Psoas muscle (tissue), 8 donors: ENCODE results near the gene POFUT2. TPM values are rescaled to one million over a fixed set of nuclear protein-coding genes. Genes with fewer than 3 reads are reported as not detected.
A peak's percentile ranks its signal among the peaks of the same experiment; 100 is the strongest.

Source experiments
- ATAC-seq, 4 donors: fragments of 200-7000 bp; cut with Tn5 transposase; one replicate each; pipeline ENCODE4 v1.9.1; 2020; ENCODE audit warnings: moderate library complexity in 3 of 4, mild to moderate bottlenecking in 2 of 4
- DNase-seq, 2 donors: peaks; one replicate each; pipeline ENCODE4 v3.0.0-alpha.2; 2020
- H3K27ac ChIP-seq: fragments of 200-600 bp; one replicate; pipeline ENCODE4 v1.8.0; 2022
- H3K27me3 ChIP-seq, 3 donors: fragments of 200-600 bp in 1 of 3; one replicate each; pipeline versions ENCODE4 v1.6.1 to v1.8.0; 2013 to 2022; ENCODE audit warnings: low read length in 2 of 3, mild to moderate bottlenecking in 2 of 3, moderate library complexity in 1 of 3; ENCODE audit not compliant: insufficient read depth in 3 of 3
- H3K36me3 ChIP-seq, 2 donors: fragments of 200-600 bp in 1 of 2; one replicate each; pipeline versions ENCODE4 v1.6.1 to v1.8.0; 2013 to 2022; ENCODE audit warnings: low read depth in 1 of 2, mild to moderate bottlenecking in 1 of 2, moderate library complexity in 1 of 2; ENCODE audit not compliant: insufficient read depth in 1 of 2
- H3K4me1 ChIP-seq: fragments of 200-600 bp; one replicate; pipeline ENCODE4 v1.8.0; 2022
- H3K4me3 ChIP-seq: fragments of 200-600 bp; one replicate; pipeline ENCODE4 v1.8.0; 2022; ENCODE audit warnings: mild to moderate bottlenecking
- H3K9me3 ChIP-seq: fragments of 200-600 bp; one replicate; pipeline ENCODE4 v1.8.0; 2022
- WGBS, 3 donors: extraction: QIAGEN DNeasy Blood & Tissue Kit; methylation state at CpG; one replicate each; pipeline versions ENCODE4 v1.1.6 to v1.1.7; 2013; 5-methylcytosine and 5-hydroxymethylcytosine counted together
- intact Hi-C, 2 donors: fragments of 100-400 bp; cut with DNase I; formaldehyde crosslinking; loops; one replicate each; pipeline versions ENCODE4 v1.11.0 to v1.14.2; 2022
- polyA plus RNA-seq, 3 donors: library from polyadenylated mRNA; stranded (reverse); fragments of 200-250 nt; gene quantifications; one replicate each; pipeline ENCODE4 v1.2.3, GENCODE V29; 2013
- total RNA-seq, 4 donors: library from RNA; stranded (reverse); fragmentation: NEBNext Ultra II Directional in 2 of 4; extraction: Animal tissue kit (Norgen Biotek cat#: 25700) in 2 of 4; gene quantifications; one replicate each; pipeline versions ENCODE4 v1.2.1 to v1.2.4, GENCODE V29; 2021 to 2023
- TF ChIP-seq, protein P1 (sequence below): fragments of 200-600 bp; IDR thresholded peaks from one replicate; pipeline ENCODE4 v1.8.0; 2022; ENCODE audit warnings: antibody characterized with exemption
- donor health status: healthy with polysubstance abuse.
- donor health status: DM: no; HTN: no; CAD: no; lungs with moderate emphysema.
- donor health status: Bipolar disorder and iron deficiency.
- donor health status: healthy.
- donor health status: DM: yes; HTN: yes; CAD: no.
- donor health status: DM: no; HTN: no; CAD: no.
- donor health status: DM: no; HTN: no; CAD: no.
- donor health status: DM: yes; HTN: yes; CAD: no.

POFUT2 gene
- total and polyA plus RNA-seq, 7 donors = 5.6 to 13.9 (median 10.8) TPM

DNA sequence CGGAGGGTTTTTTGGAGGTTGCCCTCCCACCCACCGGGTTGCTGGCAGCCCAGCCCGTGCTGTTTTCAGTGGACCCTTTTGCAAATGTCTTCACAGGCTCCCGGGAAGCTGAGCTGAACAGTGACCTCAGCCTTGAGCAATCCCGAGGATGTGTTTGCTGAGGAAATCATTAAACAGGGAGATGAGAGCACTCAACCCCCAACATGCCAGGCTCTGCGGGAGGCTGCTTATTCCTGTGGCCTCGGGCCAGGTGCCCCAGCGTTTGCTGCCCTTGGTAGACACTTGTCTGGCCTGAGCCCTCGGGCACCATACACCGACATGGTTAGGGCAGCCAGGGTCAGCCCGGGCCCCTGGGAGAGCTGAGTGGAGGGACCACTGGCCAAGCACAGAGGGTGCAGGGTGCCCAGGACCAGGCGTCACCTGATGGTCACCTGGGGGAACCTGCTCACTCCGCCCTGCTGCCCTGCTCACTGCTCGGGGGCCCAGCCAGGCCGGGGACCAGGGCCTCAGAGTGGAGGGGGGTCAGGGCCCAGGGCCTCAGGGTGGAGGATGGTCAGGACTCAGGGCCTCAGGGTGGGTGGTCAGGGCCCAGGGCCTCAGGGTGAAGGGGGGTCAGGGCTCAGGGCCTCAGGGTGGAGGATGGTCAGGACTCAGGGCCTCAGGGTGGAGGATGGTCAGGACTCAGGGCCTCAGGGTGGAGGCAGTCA is 42.5 kb upstream of the POFUT2 start:
- 39 to 42% (median 40%) methylated on average over 15 of the region's 15 CpGs for WGBS, 3 donors
- peak; percentile 23 to 61 for DNase-seq
- ATAC-seq = peak in 2 of 4 donors; percentile 31 to 35

DNA sequence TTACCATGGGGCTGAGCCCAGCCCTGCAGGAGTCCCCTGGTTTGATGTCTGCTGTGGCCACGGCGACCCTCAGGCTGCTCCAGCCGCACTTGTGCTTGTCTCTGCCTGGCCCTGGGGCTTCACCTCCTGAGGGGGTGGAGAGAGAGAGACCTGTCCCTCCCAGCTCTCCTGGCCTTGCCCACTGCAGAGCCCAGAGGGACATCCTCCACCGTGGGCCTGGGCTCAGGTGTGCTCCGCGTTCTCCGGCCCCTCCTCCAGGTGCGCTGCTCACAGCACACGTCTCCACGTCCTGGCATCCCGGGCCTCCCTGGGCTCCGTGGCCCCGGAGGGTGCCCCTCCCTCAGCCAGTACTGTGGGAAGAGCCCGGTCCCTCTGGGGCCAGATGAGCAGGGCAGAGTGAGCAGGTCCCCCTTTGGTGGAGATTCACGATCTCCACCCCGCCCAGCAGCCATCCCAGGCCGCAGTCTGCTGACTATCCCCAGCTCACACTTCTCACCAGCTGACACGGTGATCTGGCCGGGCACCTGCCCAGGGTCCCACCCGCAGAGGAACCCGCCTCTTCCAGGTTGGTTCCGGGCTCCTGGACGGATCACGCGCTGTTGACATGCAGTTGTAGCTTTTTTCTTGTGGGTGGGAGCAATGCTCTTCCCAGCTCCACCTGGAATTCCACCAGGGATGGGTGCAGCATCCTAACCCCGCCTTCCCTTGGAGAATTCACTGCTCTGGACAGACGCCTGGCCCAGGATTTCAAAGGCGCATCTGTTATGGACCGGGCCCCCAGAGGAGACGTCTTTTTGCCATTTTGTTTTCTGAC is 41.8 kb upstream of the POFUT2 start:
- intact Hi-C loops = no loop called here
- Histone ChIP-seq H3K27ac (no peak overlapping the region), H3K36me3 (no peaks in the 10 kb centered on the region), H3K9me3 (no peaks in the 10 kb centered on the region), H3K4me3 (no peak overlapping the region), H3K4me1 (no peaks in the 10 kb centered on the region), H3K27me3 (peaks cover 0 to 30% (median 3%) of the 10 kb centered on the region in 3 donors)
- ATAC-seq (no peak), DNase-seq (peak; percentile 10 to 45)
- 72 to 80% (median 76%) methylated on average over 27 to 30 of the region's 30 CpGs for WGBS, 3 donors
- TF ChIP-seq, protein P1, sequence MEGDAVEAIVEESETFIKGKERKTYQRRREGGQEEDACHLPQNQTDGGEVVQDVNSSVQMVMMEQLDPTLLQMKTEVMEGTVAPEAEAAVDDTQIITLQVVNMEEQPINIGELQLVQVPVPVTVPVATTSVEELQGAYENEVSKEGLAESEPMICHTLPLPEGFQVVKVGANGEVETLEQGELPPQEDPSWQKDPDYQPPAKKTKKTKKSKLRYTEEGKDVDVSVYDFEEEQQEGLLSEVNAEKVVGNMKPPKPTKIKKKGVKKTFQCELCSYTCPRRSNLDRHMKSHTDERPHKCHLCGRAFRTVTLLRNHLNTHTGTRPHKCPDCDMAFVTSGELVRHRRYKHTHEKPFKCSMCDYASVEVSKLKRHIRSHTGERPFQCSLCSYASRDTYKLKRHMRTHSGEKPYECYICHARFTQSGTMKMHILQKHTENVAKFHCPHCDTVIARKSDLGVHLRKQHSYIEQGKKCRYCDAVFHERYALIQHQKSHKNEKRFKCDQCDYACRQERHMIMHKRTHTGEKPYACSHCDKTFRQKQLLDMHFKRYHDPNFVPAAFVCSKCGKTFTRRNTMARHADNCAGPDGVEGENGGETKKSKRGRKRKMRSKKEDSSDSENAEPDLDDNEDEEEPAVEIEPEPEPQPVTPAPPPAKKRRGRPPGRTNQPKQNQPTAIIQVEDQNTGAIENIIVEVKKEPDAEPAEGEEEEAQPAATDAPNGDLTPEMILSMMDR = no peak

More for the DNA sequence above, 42.5 kb upstream of the POFUT2 start:
- TF ChIP-seq, protein P1 = no peak
- H3K36me3 ChIP-seq = no peaks in the 10 kb centered on the region
- H3K4me3 ChIP-seq = no peak overlapping the region
- H3K4me1 ChIP-seq = no peaks in the 10 kb centered on the region
- intact Hi-C loops = no loop called here
- H3K9me3 ChIP-seq = no peaks in the 10 kb centered on the region
- peaks cover 0 to 30% (median 3%) of the 10 kb centered on the region in 3 donors for H3K27me3 ChIP-seq
- no peak overlapping the region for H3K27ac ChIP-seq

DNA sequence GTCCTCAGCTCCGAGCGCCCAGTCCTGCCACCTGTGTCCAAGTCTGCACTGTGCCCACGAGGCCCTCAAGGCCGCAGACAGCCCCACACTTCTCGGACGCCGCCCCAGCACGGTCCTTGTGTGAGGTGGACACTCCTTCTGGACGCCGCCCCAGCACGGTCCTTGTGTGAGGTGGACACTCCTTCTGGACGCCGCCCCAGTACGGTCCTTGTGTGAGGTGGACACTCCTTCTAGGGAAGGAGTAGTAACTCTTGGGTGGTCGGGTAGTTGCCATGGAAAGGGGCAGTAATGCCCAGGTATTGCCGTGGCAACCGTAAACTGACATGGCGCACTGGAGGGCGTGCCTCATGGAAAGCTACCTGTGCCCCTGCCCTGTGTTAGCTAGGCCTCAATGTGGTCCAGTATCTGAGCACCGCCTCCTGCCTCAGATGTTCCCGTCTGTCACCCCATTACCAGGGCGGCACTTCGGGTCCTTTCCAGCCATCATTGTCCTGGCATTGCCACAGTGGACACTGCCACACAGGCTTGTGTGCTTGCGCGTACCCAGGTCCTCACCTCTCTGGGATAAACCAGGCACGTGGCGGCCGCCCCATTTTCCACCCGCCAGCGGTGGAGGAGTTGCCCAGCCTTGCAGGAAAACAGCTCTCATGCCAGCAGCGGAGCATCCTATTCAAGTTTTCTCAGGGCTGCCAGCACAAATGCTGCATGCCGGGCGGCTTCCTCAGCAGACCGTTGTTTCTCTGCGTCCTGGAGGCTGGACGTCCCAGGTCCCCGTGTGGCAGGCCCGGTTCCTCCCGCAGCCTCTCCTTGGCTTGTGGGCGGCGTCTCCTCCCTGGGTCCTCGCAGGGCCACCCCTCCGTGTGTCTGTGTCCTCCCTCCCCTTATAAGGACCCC is 40.8 kb upstream of the POFUT2 start:
- no peak overlapping the region for H3K27ac ChIP-seq
- WGBS, 3 donors = 66% methylated on average over 43 of the region's 43 CpGs
- TF ChIP-seq, protein P1 = no peak
- H3K4me1 ChIP-seq = no peaks in the 10 kb centered on the region
- DNase-seq (peak; percentile 11 to 40), ATAC-seq (no peak)
- H3K9me3 ChIP-seq = no peaks in the 10 kb centered on the region
- intact Hi-C loops = no loop called here
- peaks cover 0 to 36% (median 3%) of the 10 kb centered on the region in 3 donors for H3K27me3 ChIP-seq
- no peaks in the 10 kb centered on the region for H3K36me3 ChIP-seq
- no peak overlapping the region for H3K4me3 ChIP-seq

DNA sequence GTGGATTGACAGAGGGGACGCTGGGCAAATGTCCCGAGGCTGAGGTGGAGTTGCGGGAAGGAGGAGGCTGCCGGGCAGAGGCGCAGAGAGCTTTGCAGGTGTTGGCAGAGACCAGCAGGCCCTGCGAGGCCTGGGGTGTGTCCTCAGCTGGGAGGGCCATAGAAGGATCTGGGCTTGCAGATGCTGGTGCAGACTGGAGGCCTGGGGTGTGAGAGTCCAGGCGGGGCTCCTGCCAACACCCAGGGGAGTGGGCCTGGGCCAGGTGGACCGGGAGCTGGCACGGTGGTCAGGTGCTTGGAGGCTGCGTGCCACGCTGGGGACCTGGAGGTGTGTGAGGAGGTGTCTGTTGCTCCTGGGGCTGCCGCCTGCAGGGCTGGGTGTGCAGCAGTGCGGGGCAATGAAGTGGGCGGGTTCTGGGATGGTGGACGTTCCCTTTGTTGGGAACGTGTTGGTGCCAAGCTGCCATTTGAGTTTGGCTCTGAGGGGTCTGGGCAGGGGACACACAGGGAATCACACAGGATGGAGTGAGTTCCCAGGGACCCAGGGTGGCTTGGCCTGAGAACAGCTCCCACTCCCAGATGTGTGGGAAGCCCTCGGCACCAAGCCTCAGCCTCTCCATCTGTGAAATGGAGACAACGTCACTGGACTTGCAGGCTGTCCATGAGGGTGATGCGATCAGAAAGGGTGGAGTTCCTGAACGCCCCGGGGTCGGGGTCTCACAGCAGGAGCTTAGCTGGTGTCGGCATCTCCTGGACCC is 39.9 kb upstream of the POFUT2 start:
- Histone ChIP-seq H3K27ac (no peak overlapping the region), H3K36me3 (no peaks in the 10 kb centered on the region), H3K9me3 (no peaks in the 10 kb centered on the region), H3K4me3 (no peak overlapping the region), H3K27me3 (peaks cover 0 to 42% (median 3%) of the 10 kb centered on the region in 3 donors), H3K4me1 (no peaks in the 10 kb centered on the region)
- intact Hi-C loops = no loop called here
- WGBS, 3 donors = 80 to 89% (median 86%) methylated on average over 23 of the region's 23 CpGs
- ATAC-seq = no peak
- TF ChIP-seq, protein P1 = no peak
- DNase-seq = peak in 1 of 2 donors; percentile 35
